CD4-positive, alpha-beta T cell treated with Interferon alpha-2 for 1 hour (primary cell): Measurements from ENCODE around the gene TAAR2.
"Not testable (repeated sequence)": the region's sequence is repeated elsewhere in the genome, so short reads cannot be mapped to it uniquely, and the experiment has no call there.

Experiments
- DNase-seq, 2 donors: peaks; one replicate each; pipeline ENCODE4 v3.0.0-alpha.2; 2020 to 2022

The TAAR2 gene

DNA sequence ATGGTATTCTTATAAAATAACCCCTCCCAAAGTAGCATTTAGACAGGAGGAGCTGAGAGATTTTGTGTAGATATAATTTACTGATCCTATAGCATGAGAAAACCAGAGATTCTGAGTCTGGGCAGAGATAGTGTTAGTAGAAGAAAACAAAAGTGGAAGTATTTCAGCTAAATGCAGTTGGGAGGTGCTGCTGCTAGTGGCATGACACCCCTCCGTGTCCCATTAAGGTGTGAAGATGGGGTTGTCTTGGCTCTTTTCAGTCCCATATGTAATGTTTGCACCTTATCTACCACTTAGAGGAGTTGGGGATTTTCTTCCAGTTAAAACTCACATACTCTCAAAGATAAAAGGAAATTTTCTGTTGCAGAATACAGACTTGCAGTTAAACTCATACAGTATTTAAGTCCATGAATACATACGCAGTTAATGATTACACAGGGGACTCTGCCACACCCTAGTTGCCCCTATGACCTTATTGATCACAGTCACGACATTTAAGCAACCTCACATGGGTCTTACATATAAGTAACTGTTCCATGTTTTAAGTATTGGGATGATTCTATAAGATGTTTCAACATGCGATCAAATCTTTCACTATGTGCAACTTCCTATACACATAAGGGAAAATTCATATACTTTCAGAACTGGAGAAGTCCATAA, 11.5 kb downstream of the TAAR2 start:
- peak in 1 of 2 donors; percentile 27 for DNase-seq

DNA sequence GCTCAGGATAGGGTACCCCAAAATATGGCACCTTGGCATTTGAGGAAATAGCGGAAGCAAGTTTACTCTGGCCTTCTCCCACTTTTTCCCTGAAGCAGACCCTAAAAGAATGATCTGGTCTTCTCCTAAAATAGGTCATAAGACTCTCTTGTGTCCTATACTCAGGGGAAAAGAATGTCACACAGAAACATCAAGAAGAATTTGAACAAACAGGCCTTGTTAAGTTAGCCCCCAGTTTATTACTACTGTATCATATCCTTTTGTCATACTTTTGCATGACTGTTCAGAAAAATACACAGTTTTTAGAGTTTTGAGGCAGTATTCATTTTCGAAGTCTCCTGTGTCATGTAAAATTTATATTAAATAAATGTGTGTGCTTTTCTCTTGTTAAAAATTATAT, 12.5 kb downstream of the TAAR2 start:
- DNase-seq: no peak

DNA sequence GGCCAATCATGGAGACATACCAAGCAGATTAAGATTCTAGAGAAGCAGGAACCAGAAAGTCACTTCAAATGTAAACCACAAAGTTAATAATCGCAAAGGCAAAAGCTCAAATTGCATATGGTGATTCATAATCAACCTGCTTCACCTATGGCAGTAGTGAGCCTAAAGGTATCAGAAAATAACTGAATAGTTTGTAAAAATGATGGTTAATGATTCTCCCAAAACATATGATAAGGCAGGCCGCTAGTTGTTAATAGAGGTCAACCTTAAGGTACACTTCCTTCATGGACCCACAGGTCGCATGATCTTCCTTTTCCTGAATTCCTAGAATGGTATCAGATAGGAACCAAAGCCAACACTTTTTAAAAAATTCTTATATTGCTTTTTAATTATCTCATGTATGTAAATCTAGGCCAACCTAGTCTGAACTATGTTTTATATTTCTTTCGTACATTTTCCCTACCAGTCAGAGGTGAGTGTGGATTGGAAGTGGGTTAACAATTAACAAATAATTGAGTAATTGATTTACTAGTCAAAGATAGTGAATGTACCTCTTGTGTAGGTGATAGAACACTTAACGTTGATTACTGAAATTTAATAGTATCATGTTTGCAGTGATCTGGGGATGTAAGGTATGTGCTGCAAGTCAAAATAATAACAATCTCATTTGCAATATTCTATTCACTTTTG, 16.4 kb downstream of the TAAR2 start:
- DNase-seq: no peak

DNA sequence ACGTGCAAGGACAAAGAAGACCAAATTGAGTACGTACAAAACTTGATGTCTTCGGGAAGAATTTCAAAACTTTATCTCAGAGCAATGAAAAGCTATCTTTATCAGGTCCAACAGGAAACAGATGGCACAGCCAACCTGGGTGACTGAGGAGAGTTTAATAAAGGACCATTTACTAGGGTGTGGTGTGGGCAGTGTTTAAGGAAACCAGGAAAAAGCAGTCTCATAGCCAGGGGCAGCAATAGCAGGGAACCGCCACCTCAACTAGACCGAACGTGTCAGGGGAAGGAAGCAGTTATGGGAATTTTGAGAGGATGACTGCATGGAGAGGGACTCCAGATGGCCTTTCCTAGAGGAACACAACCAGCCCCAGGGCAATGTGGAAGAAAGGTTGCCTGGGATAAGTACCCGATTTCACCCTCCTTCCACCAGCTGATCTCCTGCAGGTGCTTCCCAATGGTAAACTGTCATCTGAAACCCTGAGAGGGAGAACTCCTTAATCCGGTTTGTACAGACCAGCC, 19.4 kb downstream of the TAAR2 start:
- DNase-seq: no peak

DNA sequence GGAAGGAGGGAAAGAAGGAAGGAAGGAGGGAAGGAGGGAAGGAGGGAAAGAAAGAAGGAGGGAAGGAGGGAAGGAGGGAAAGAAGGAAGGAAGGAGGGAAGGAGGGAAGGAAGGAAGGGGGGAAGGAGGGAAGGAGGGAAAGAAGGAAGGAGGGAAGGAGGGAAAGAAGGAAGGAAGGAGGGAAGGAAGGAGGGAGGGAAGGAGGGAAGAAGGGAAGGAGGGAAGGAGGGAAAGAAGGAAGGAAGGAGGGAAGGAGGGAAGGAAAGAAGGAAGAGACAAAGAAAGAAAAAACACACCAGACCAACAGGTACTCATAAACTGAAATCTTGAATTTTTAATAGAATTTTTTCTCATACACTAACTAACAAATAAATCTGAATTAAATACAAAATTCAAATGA, 23.2 kb downstream of the TAAR2 start:
- DNase-seq: not testable (repeated sequence)

DNA sequence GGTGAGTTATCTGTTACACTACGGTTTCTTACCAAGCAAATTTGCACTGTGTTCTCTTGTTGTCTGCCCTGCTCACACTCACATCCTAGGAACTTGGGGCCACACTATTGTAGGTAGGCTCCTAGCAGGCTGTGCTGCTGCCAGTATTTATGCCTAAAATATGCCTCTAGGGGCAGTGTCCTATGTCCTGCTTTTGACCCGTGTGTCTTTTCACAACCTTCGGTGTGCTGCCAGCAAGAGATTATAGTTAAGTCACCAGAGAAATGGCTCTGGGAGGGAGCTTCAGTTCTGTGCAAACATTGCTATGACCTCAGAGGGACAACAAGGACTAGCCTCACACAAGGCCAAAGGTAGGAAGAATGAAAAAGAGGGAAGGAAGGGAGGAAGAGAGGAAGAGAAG, 25.6 kb downstream of the TAAR2 start:
- no peak for DNase-seq

DNA sequence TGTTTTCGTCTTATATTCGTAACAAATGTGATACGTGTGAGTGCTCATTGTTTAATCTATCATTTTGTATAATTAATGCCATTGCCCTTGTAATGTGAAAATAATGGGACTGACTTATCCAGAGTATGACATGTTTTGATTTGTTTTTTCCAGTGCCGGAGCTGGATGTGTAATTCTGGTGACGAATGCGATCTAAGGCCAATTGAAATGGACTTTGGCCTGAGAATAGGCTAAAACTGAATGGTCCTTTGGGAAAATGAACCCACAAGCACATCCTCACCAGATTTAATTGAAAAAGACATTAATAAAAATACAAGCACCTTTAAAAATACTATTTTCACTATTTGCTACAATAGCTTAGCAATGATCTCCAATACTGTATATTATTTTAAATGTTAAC, 27.9 kb downstream of the TAAR2 start:
- no peak for DNase-seq

DNA sequence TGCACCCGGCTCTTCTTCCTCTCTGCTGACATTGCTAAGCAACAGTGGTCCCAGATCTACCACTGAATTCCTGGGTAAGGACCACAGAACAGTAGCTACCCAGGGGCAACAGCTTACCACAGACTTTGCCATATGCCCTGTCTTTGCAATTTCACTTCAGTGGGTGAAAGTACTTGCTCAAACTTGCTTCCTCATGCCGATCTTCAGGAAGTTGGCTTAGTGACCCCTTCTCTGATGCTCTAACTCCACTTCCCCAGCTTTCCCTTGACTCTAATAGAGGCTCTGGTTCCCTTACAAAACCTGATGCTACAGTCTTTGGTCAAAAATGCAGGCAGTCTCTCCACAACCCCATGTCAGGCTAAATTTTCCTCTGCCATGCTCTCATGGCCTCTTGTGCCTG, 31.2 kb downstream of the TAAR2 start:
- no peak for DNase-seq

DNA sequence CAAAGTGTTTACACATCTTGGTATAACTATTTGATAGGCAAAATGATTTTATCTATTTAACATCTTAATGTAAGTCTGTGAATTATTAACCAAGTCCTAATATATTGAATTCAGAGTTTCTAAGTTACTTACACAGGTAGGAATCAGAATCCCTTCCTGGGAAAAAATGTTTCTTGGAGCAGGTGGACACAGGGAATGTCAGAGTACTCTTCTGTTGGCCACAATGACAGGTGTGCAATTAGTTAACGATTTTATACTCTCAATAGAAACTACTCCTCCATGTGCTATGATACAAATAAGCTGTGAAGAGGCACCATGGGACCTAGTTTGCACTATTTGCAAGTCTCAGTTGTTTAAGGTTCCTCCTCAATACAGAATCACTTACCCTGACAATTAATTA, 33.7 kb downstream of the TAAR2 start:
- no peak for DNase-seq

DNA sequence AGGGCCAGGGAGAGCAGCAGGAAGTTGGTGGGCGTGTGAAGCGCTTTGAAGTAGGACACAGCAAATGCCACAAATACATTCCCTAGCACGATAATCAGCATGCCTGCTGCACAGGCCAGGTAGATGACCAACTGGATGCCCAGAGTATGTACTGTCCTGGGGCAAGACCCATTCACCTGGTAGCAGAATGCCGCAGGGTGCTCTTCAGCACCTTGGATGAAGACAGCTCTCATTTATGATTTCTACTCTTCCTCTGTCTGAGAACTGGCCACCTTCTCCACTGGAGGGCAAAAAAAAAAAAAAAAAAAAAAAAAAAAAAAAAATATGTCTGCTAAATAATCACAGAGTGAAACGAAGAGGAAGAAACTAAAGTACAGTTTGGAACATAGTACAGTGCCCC, 34.6 kb downstream of the TAAR2 start, which contains the start of gene TAAR5:
Gene TAAR5, minus strand, starts transcription at position 288 of the 400 bp plus-strand sequence. Its CDS starts 55 bp downstream, at position 233.
- DNase-seq: no peak

DNA sequence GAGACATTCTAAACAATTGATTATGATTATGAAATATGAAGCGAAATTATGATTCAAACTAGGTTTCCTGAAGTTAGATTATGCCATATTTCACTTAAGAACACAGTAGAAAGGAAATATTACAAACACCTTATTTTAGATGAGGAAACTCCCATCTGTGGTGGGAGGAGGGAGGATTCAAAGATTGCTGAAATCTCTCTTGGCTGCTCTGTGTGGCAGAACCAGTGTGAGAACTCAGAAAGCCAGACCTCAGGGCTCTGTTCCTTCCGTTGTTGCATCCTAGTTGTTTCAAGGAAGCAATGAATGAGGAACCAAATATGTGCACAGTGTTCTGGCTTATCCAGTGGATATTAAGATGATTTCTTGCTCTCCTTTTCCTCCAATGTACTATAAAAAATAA, 36.7 kb downstream of the TAAR2 start:
- DNase-seq: no peak

DNA sequence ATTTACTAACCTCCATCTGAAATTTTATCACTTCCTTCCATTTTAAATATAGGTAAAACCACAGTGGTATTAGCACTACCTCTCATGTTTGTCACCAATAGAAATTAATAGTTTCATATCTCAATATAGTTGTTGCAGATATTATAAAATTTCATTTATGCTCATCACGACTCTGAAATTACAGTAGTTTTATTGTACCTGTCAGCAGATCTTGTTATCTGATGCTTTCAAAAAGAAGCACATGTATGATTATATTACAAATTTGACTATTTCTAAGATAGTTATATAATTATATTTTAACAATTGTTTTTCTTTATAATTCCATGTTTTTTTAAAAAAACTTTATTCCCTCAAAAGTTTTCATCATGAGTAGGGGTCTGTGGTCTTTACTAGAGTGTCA, 39.4 kb downstream of the TAAR2 start:
- DNase-seq: no peak

DNA sequence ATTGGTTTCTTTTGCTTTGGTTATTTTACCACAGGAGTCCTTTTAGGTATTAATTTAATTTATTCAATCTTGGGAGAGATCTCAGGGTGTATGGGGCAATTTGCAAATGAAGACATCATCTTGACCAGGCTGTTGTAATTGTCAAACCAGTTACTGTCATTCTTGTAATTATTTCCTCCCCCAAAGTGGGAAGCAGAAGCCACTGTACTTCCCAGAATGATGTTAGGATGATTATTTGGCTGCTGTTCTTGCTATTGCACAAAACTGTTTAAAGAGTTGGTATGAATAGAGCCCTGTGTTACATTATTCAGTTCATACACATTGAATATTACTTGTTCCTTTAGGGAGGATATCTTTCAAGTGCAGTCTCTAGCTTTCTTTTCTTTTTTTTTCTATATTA, 52.3 kb downstream of the TAAR2 start:
- no peak for DNase-seq

DNA sequence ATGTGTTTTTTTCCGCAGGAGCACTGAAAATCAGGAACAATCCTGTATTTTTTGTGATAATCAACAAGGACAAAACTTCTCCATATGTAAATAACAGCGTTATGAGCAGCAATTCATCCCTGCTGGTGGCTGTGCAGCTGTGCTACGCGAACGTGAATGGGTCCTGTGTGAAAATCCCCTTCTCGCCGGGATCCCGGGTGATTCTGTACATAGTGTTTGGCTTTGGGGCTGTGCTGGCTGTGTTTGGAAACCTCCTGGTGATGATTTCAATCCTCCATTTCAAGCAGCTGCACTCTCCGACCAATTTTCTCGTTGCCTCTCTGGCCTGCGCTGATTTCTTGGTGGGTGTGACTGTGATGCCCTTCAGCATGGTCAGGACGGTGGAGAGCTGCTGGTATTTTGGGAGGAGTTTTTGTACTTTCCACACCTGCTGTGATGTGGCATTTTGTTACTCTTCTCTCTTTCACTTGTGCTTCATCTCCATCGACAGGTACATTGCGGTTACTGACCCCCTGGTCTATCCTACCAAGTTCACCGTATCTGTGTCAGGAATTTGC, 53.8 kb downstream of the TAAR2 start, which contains the start of gene TAAR6:
Gene TAAR6, plus strand, starts transcription at position 102 of the 557 bp plus-strand sequence. Its CDS starts 0 bp downstream, at position 102.
- DNase-seq: no peak

DNA sequence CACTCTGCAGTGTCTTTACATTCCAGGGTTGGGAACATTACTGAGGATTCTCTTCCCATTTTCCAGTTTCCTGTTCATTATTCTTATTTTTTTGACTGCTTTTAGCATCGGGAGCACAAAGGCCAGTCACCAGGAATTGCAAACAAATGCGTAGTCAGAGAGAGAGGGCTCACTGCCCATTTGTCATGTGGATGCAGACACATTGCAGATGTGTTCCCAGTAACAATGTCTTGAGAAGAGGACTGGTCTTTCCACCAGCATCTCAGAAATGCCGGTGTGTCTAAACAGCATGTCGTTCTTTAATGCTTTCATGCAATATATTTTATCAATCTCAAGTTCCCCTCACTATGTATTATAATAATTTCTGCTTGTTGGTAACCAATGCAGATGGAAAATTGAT, 54.9 kb downstream of the TAAR2 start:
- no peak for DNase-seq

DNA sequence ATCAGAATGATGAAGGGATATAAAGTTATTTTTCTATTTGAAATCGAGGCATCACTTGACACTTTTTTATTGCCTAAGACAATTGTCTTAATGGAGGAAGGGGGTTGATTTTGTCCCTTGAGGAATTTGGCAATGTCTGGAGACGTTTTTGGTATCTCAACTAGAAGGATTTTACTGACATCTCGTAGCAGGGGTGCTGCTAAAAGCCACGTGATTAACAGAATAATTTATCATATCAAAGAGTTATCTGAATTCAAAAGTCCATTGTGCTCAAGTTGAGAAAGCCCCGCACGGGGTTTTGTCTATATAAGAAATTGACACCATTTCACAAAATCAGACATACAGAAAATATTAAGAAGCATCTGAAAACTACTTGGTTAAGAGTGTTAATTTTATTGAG, 55.5 kb downstream of the TAAR2 start:
- DNase-seq: no peak

DNA sequence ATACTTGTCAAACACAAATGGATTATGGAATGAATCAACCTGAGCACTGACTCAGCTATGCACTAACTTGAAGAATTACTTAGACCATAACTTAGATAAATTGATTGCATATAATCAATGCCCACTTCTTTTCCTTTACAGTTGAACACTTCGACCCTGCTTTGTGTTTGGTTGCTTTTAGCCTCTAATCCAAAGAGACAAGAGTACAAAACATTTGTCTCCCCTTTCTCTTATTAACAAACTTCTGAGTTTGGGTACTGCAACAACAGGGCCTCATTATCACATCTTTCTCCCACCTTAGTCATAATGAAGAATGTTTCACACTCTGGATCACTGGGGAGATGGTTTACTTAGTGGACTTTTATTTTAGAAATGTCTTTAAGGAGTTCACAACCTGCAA, 56.5 kb downstream of the TAAR2 start:
- no peak for DNase-seq
